ENCODE results near the gene CNOT11. TPM values are rescaled to one million over a fixed set of nuclear protein-coding genes. Genes with fewer than 3 reads are reported as not detected.

CNOT11 gene
- polyA plus RNA-seq, 1 donor (not counting 4 experiments of a cell fraction or from before 2014, with no cell fraction given), result 83.1 TPM

DNA sequence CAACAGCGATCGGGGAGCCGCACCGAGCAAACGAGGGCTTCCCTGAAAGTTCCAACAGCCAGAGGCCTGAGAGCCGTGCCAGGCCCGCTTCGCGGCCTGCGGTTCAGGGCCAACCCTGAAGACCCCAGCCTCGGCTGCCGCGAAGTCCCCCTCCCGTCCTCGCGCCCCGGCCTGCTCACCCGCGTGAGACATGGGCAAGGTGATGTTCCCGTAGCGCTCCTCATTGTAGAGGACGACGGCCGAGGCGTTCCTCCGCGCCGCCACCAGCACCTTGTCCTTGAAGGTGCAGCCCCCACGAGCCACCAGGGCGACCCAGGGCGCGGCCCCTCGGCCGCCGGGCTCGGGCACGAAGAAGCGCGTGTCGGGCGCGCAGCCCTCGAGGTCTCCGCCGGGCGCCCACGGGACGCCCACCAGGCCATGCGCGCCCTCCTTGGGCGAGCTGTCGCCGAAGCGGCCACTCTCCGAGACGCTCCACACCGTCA, 55.3 kb downstream of the CNOT11 start:
- dilution Hi-C loops (cut with MboI; ENCODE audit: extremely low pct_ligation_motif_present, low sequenced_read_pairs), result no loop called here
- H3K36me3 ChIP-seq (ENCODE audit: control insufficient read depth in 2 of 2, extremely low read depth in 1 of 2, insufficient read depth in 2 of 2, low read length in 2 of 2), result peaks cover 4 to 12% of the 10 kb centered on the region in 2 experiments
- H3K4me2 ChIP-seq (ENCODE audit: control insufficient read depth, extremely low read depth, insufficient read depth, low read depth, low read length), result peak overlapping the region; percentile 98
- H2AFZ ChIP-seq (ENCODE audit: control insufficient read depth, low read length), result peak overlapping the region; percentile 56
- no peaks in the 10 kb centered on the region for H3K27me3 ChIP-seq (ENCODE audit: control insufficient read depth, extremely low read depth, insufficient read depth, low read length)
- H3K27ac ChIP-seq (ENCODE audit: control insufficient read depth, insufficient read depth, low read length), result peak overlapping the region; percentile 93
- peak overlapping the region; percentile 83 to 89 (median 84) for H3K4me3 ChIP-seq (ENCODE audit: control insufficient read depth in 2 of 3, extremely low read depth in 1 of 3, insufficient read depth in 2 of 3, low read depth in 1 of 3, low read length in 3 of 3)
- peaks cover 3% of the 10 kb centered on the region for H3K9me1 ChIP-seq (ENCODE audit: control insufficient read depth, extremely low read depth, insufficient read depth, low read length)
- H3K9ac ChIP-seq (ENCODE audit: control insufficient read depth, extremely low read depth, insufficient read depth, low read length), result peak overlapping the region; percentile 89
- peaks cover 38% of the 10 kb centered on the region for H3K4me1 ChIP-seq (ENCODE audit: control insufficient read depth, extremely low read depth, insufficient read depth, low read length)
- no peak for FAIRE-seq
- H4K20me1 ChIP-seq (ENCODE audit: control insufficient read depth, extremely low read depth, insufficient read depth, low read length), result peaks cover 28% of the 10 kb centered on the region
- peaks cover 55% of the 10 kb centered on the region for H3K79me2 ChIP-seq (ENCODE audit: control insufficient read depth, insufficient read depth, low read length)
- no peak for TF ChIP-seq EZH2 (IDR thresholded peaks at IDR 0.05; ENCODE audit: low read length)
- TF ChIP-seq CTCF (optimal IDR thresholded peaks at IDR 0.05 in 1 of 3, IDR thresholded peaks at IDR 0.05 in 1 of 3, conservative IDR thresholded peaks at IDR 0.05 in 1 of 3; ENCODE audit: extremely low read depth in 1 of 3, insufficient read depth in 2 of 3, low read length in 3 of 3), result no peak
- no peak for DNase-seq (ENCODE audit: low read depth, low spot score)
- no peaks in the 10 kb centered on the region for H3K9me3 ChIP-seq (ENCODE audit: control insufficient read depth, low read depth, low read length)

DNA sequence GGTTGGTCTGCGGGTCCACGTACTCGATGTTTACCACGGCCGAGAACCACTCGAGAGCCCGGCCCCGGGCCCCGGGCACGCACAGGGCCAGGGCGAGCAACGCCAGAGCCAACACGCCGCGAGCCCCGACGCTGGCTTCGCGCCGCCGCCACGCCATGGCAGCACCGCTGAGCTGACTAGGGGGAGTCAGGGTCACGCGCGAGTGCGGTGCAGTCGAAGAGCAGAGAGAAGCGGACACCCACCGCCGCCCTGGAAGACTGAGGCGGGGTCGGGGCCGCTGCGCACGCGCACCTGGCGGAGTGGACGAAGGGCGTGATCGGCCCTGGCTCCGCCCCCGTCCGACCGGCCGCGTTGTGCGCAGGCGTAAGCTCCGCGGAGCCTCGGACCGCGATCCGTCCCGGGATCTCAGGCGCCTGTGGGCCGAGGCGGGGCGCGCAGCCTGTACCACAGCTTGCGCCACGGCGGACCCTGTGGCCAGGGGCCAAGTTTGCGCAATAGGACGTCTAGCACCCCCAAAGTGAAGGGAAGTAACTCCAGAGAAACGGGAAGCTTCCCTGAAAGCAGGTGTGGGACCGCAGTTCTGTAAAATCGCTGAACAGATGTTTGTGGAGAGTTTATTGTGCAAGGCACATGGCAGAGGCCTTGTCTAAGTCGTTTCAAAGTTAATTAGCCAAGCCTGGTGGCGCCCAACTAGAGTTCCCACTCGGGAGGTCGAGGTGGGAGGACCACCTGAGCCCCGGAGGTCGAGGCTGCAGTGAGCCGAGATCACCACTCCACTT, 55.9 kb downstream of the CNOT11 start, which contains the start of gene RNF149:
Gene RNF149, minus strand, starts transcription at position 270 of the 779 bp plus-strand sequence. Its CDS starts 113 bp downstream, at position 157.
- H4K20me1 ChIP-seq (ENCODE audit: control insufficient read depth, extremely low read depth, insufficient read depth, low read length), result peaks cover 28% of the 10 kb centered on the region
- peaks cover 3% of the 10 kb centered on the region for H3K9me1 ChIP-seq (ENCODE audit: control insufficient read depth, extremely low read depth, insufficient read depth, low read length)
- H3K9ac ChIP-seq (ENCODE audit: control insufficient read depth, extremely low read depth, insufficient read depth, low read length), result peak within 1 kb of the TSS; percentile 89
- H3K4me1 ChIP-seq (ENCODE audit: control insufficient read depth, extremely low read depth, insufficient read depth, low read length), result peaks cover 38% of the 10 kb centered on the region
- no peaks in the 10 kb centered on the region for H3K9me3 ChIP-seq (ENCODE audit: control insufficient read depth, low read depth, low read length)
- TF ChIP-seq CTCF (optimal IDR thresholded peaks at IDR 0.05 in 1 of 3, IDR thresholded peaks at IDR 0.05 in 1 of 3, conservative IDR thresholded peaks at IDR 0.05 in 1 of 3; ENCODE audit: extremely low read depth in 1 of 3, insufficient read depth in 2 of 3, low read length in 3 of 3) (no peak), EZH2 (IDR thresholded peaks at IDR 0.05; ENCODE audit: low read length) (no peak)
- FAIRE-seq (peak; percentile 13), DNase-seq (ENCODE audit: low read depth, low spot score) (peak; percentile 69)
- dilution Hi-C loops (cut with MboI; ENCODE audit: extremely low pct_ligation_motif_present, low sequenced_read_pairs), result no loop called here
- H3K4me2 ChIP-seq (ENCODE audit: control insufficient read depth, extremely low read depth, insufficient read depth, low read depth, low read length), result peak within 1 kb of the TSS; percentile 98
- peaks cover 4 to 12% of the 10 kb centered on the region in 2 experiments for H3K36me3 ChIP-seq (ENCODE audit: control insufficient read depth in 2 of 2, extremely low read depth in 1 of 2, insufficient read depth in 2 of 2, low read length in 2 of 2)
- H3K27me3 ChIP-seq (ENCODE audit: control insufficient read depth, extremely low read depth, insufficient read depth, low read length), result no peaks in the 10 kb centered on the region
- peak within 1 kb of the TSS; percentile 71 for H2AFZ ChIP-seq (ENCODE audit: control insufficient read depth, low read length)
- peak within 1 kb of the TSS; percentile 83 to 89 (median 84) for H3K4me3 ChIP-seq (ENCODE audit: control insufficient read depth in 2 of 3, extremely low read depth in 1 of 3, insufficient read depth in 2 of 3, low read depth in 1 of 3, low read length in 3 of 3)
- H3K27ac ChIP-seq (ENCODE audit: control insufficient read depth, insufficient read depth, low read length), result peak within 1 kb of the TSS; percentile 93
- peaks cover 49% of the 10 kb centered on the region for H3K79me2 ChIP-seq (ENCODE audit: control insufficient read depth, insufficient read depth, low read length)

Measured in keratinocyte (primary cell).